Epithelial cell of esophagus (primary cell): ENCODE data around the gene AFAP1.

Source experiments
- DNase-seq: peaks from one replicate; pipeline ENCODE4 v3.0.0; 2010; ENCODE audit warnings: low read depth
- H3K4me3 ChIP-seq: 2 replicates; pipeline ENCODE4 v1.5.1; 2011; ENCODE audit warnings: mild to moderate bottlenecking, low read length, control low read depth
- CTCF ChIP-seq: IDR thresholded peaks from 2 replicates; pipeline ENCODE4 v1.5.1; 2011; ENCODE audit warnings: low read depth, mild to moderate bottlenecking, low read length, control low read depth, inconsistent platforms; ENCODE audit not compliant: insufficient read depth; ENCODE audit errors: missing control alignments

Gene AFAP1

GRCh38 chr4:7758476-7758875 is 181.2 kb downstream of the AFAP1 start:
- DNase-seq = no peak
- H3K4me3 ChIP-seq = no peak overlapping the region
- no peak for TF ChIP-seq CTCF

DNA sequence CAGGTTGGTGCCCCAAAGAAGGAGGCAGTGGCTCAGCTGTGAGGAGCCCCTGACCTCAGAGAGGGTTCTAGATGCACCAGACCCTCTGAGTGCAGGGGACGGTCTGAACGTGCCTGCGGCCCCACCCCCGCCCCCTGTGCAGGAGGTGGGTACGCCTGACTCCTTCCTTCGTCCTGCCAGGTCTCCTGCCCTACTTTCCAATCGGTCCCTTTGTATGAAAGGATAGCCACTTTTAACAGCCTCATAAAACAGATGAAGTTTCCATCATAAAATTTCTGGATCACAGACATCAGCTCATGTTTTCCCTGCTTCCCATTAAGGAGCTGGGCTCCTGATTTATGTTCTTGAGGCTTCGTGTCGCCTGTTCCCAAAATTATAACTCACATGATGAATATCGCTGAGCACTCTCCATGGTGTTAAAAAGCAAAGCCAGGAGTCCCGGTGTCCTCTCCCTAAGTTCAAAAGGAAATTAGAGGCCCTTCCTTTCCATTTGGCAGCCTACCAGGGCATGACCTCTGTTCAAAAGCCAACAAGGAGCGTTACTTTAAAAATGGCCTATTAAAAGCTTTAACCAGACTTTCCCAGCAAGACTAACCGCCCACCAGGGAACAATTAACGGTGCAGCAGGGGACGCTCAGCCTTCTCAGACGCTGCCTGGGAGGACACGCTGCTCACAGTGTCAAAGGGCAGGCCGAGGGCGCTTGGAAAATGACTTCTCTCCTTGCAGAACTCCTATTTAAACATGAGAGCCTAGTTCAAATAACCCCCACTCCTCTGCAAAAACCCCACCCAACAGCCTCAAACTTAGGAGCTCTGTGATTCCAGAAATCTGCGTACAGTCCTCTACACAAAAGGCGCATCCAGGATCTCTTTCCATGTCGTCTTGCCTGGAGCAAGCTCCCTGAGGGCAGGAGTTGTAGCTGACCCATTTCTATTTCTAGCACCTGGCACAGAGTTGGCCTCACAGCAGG is 181.9 kb downstream of the AFAP1 start:
- TF ChIP-seq CTCF = no peak
- no peak for DNase-seq
- H3K4me3 ChIP-seq = no peak overlapping the region

DNA sequence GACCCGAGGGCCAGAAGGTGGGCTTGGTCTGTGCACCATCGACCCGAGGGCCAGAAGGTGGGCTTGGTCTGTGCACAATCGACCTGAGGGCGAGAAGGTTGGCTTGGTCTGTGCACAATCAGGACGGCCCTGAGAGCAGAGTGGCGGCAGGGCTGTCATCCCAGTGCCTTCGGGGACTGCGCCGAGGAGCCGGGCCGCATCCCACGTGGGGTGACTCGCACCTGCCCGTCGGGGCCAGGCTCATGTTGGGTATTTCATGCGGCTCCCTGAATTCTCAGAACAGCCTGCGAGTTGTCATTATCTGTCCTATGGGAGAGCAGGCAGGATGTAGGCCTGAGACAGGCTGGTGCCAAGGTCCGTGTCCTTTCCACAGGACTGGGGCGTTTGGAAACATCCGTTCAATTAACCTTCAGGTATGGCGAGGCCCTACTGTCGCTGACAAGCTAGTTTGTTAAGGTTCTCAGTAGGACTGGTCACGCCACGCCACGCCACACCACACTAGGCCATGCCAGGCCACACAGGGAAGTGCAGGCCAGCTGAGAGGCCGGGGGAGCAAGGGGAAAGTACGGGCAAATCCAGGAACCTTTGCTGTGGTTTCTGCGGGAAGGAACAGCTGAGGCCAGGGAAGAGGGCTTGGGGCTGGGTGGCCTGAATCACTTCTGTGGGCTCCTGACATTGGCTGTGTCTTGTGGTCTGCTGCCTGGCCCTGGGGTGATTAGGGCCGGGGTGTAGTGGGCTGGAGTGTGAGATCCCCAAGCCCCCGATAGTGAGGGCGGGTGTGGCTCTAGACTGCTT is 182.9 kb downstream of the AFAP1 start:
- no peak for TF ChIP-seq CTCF
- H3K4me3 ChIP-seq = no peak overlapping the region
- no peak for DNase-seq

DNA sequence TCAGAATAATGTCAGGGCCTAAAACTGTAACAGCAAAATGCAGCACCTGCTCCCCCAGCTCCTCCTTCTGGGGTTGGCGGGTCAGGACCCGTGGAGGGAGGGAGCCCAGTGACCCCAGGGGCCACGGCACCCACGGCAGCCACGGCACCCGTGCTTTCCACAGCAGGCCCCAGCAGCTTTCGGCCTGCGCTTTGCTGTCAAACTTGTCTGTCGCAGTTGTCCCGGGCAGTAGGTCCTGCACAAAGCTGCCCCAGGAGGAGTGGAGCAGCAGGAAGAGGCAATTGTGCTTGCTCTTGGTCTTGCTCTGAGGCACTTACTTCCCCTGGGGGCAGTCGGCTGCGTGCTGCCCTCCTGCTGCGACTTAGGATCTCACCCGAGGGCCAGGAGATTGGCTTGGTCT is 183.6 kb downstream of the AFAP1 start:
- DNase-seq = no peak
- TF ChIP-seq CTCF = no peak
- H3K4me3 ChIP-seq = no peak overlapping the region

GRCh38 chr4:7755561-7755960 is 184.1 kb downstream of the AFAP1 start:
- TF ChIP-seq CTCF = no peak
- no peak overlapping the region for H3K4me3 ChIP-seq
- DNase-seq = no peak

GRCh38 chr4:7754565-7755262 is 184.9 kb downstream of the AFAP1 start:
- DNase-seq = no peak
- no peak for TF ChIP-seq CTCF
- H3K4me3 ChIP-seq = no peak overlapping the region
